GM12878 (cell line): ENCODE measurements around the gene KDM2A. TPM values are rescaled to one million over a fixed set of nuclear protein-coding genes. Genes with fewer than 3 reads are reported as not detected.

Experiments used
- ATAC-seq: fragments of 200-7000 bp; cut with Tn5 transposase; 3 replicates; pipeline ENCODE4 v1.9.1; 2020; ENCODE audit warnings: mild to moderate bottlenecking, moderate library complexity
- BruUV-seq: library from RNA; stranded (reverse); fragments of 400-500 nt; replicated peaks from 2 replicates; lab custom pipeline; 2021; lab: Mats Ljungman, UMichigan
- CTCF ChIA-PET: fragments of 300-600 bp; sonication (Branson Sonifier 250); formaldehyde crosslinking; extraction: SDS; loops from one replicate; lab custom pipeline; 2021; ENCODE audit warnings: inconsistent platforms; lab: Yijun Ruan, JAX
- POLR2A ChIA-PET: fragments of 350-600 bp; formaldehyde crosslinking; extraction: SDS; loops from one replicate; lab custom pipeline; 2021; ENCODE audit warnings: inconsistent platforms; lab: Charles Lee
- RAD21 ChIA-PET: fragments of 300-600 bp; sonication (Branson Sonifier 250); formaldehyde crosslinking; loops from one replicate; lab custom pipeline; 2023; ENCODE audit warnings: antibody characterized with exemption; ENCODE audit not compliant: unreplicated experiment; lab: Charles Lee
- SMC1A ChIA-PET: fragments of 300-600 bp; sonication (Branson Sonifier 250); formaldehyde crosslinking; loops from one replicate; lab custom pipeline; 2023; ENCODE audit not compliant: unreplicated experiment, uncharacterized antibody; lab: Charles Lee
- DNase-seq: peaks from one replicate; pipeline ENCODE4 v3.0.0-alpha.2; 2011; ENCODE audit warnings: low read depth, low spot score
- FAIRE-seq: peaks from 3 replicates; lab custom pipeline; 2011; peaks lifted over from hg19 to GRCh38; lab: Jason Lieb, UNC
- H2AFZ ChIP-seq: 2 replicates; pipeline ENCODE4 v1.6.0; 2011; ENCODE audit warnings: low read depth, low read length, control low read depth; ENCODE audit not compliant: control insufficient read depth
- H3K27ac ChIP-seq: 2 replicates; pipeline ENCODE4 v1.5.1; 2011; ENCODE audit warnings: control low read depth; ENCODE audit not compliant: control insufficient read depth, insufficient read depth
- H3K27me3 ChIP-seq, 2 experiments: replicated peaks in 1 of 2; 2 replicates each; pipeline versions ENCODE4 v1.6.0 to v1.6.1; 2011; ENCODE audit warnings: low read length in 1 of 2; ENCODE audit not compliant: control insufficient read depth in 2 of 2, insufficient read depth in 2 of 2
- H3K36me3 ChIP-seq, 2 experiments: 2 replicates each; pipeline ENCODE4 v1.5.1; 2011; ENCODE audit warnings: low read length in 1 of 2; ENCODE audit not compliant: control insufficient read depth in 2 of 2, insufficient read depth in 2 of 2
- H3K4me1 ChIP-seq: 2 replicates; pipeline ENCODE4 v1.6.1; 2011; ENCODE audit warnings: mild to moderate bottlenecking, low read length, moderate library complexity, mixed read lengths; ENCODE audit not compliant: control insufficient read depth, insufficient read depth
- H3K4me2 ChIP-seq: 2 replicates; pipeline ENCODE4 v1.6.0; 2011; ENCODE audit warnings: control low read depth; ENCODE audit not compliant: control insufficient read depth, insufficient read depth
- H3K4me3 ChIP-seq: fragments of 200-600 bp; sonication (generic); 2 replicates; pipeline ENCODE4 v1.5.1; 2016
- H3K79me2 ChIP-seq: 2 replicates; pipeline ENCODE4 v1.6.0; 2011; ENCODE audit warnings: low read length; ENCODE audit not compliant: control insufficient read depth, insufficient read depth
- H3K9ac ChIP-seq: 2 replicates; pipeline ENCODE4 v1.8.0; 2011; ENCODE audit warnings: low read length, control low read depth, mixed read lengths; ENCODE audit not compliant: control insufficient read depth, insufficient read depth
- H3K9me3 ChIP-seq: replicated peaks from 3 replicates; pipeline ENCODE4 v1.5.1; 2011; ENCODE audit warnings: mild to moderate bottlenecking, low read length; ENCODE audit not compliant: control insufficient read depth, insufficient read depth
- H4K20me1 ChIP-seq: 2 replicates; pipeline ENCODE4 v1.6.0; 2011; ENCODE audit not compliant: control insufficient read depth, insufficient read depth
- ATF2 ChIP-seq: IDR thresholded peaks from 2 replicates; pipeline ENCODE4 v1.6.1; 2012; ENCODE audit warnings: low read length, inconsistent platforms
- IRF3 ChIP-seq: fragments of 450-650 bp; IDR thresholded peaks from 2 replicates; pipeline ENCODE4 v1.6.1; 2014; ENCODE audit warnings: mild to moderate bottlenecking
- JUND ChIP-seq: IDR thresholded peaks from 2 replicates; pipeline ENCODE4 v1.6.1; 2012; ENCODE audit warnings: low read depth, mild to moderate bottlenecking, low read length, improper control_type of control experiment, moderate library complexity
- MLLT1 ChIP-seq: fragments of 450-650 bp; IDR thresholded peaks from 2 replicates; pipeline ENCODE4 v1.6.1; 2016; ENCODE audit warnings: mild to moderate bottlenecking
- MTA3 ChIP-seq: IDR thresholded peaks from 2 replicates; pipeline ENCODE4 v1.6.1; 2012; ENCODE audit warnings: low read length, inconsistent platforms, borderline replicate concordance
- NR2F1 ChIP-seq: fragments of 450-650 bp; conservative IDR thresholded peaks from 2 replicates; pipeline ENCODE4 v1.6.1; 2017; ENCODE audit warnings: mild to moderate bottlenecking
- RAD51 ChIP-seq: fragments of 450-650 bp; IDR thresholded peaks from 2 replicates; pipeline ENCODE4 v1.6.1; 2016; ENCODE audit warnings: moderate library complexity, mild to moderate bottlenecking, inconsistent platforms
- SIX5 ChIP-seq: IDR thresholded peaks from 2 replicates; pipeline ENCODE4 v1.6.1; 2011; ENCODE audit warnings: mild to moderate bottlenecking, low read depth, low read length, moderate library complexity; ENCODE audit not compliant: severe bottlenecking
- SMC3 ChIP-seq: IDR thresholded peaks from 2 replicates; pipeline ENCODE4 v1.6.1; 2011; ENCODE audit warnings: low read length, improper control_type of control experiment, borderline replicate concordance
- USF1 ChIP-seq: IDR thresholded peaks from 2 replicates; pipeline ENCODE4 v1.6.1; 2011; ENCODE audit warnings: borderline replicate concordance, low read depth, mild to moderate bottlenecking, moderate library complexity, mixed read lengths, low read length; ENCODE audit not compliant: insufficient read depth; ENCODE audit errors: extremely low read length
- YY1 ChIP-seq: IDR thresholded peaks from 2 replicates; pipeline ENCODE4 v1.6.1; 2011; ENCODE audit warnings: low read depth, mild to moderate bottlenecking, low read length
- ZNF687 ChIP-seq: fragments of 450-650 bp; IDR thresholded peaks from 2 replicates; pipeline ENCODE4 v1.6.1; 2017; ENCODE audit warnings: mild to moderate bottlenecking, moderate library complexity
- WGBS: methylation state at CpG from one replicate; pipeline ENCODE4 v1.1.6; 2016; ENCODE audit warnings: low lambda C conversion rate; ENCODE audit not compliant: insufficient replicate concordance, insufficient coverage; ENCODE audit errors: missing lambda C conversion rate; 5-methylcytosine and 5-hydroxymethylcytosine counted together
- in situ Hi-C: fragments of 300-500 bp; cut with MboI; formaldehyde crosslinking; loops from 9 replicates; pipeline ENCODE4 v1.14.3; 2018; ENCODE audit warnings: mixed read lengths
- intact Hi-C: fragments of 100-400 bp; cut with micrococcal nuclease; formaldehyde crosslinking; loops from one replicate; pipeline ENCODE4 v1.14.2; 2022; ENCODE audit not compliant: unreplicated experiment
- polyA plus RNA-seq, 11 experiments: library from polyadenylated mRNA; depleted of rRNA in 4 of 11; unstranded in 6 of 11; stranded (reverse) in 5 of 11; fragments of >200 nt; fragmentation: Nextera tagmentation in 4 of 11; fragmentation: Illumina TruSeq in 1 of 11; extraction: Ambion mirVana in 4 of 11; extraction: Trizol in 1 of 11; gene quantifications; 1 replicate in 1 of 11; 2 replicates in 10 of 11; pipeline versions ENCODE4 v1.2.1 to v1.2.3, GENCODE V29; 2011 to 2016; ENCODE audit warnings: inconsistent platforms in 2 of 11, missing spikeins in 2 of 11, low read depth in 1 of 11
- total RNA-seq, 4 experiments: library from RNA; depleted of rRNA in 3 of 4; stranded (reverse); fragments of >200 nt in 3 of 4; fragmentation: Illumina TruSeq in 1 of 4; extraction: Trizol in 1 of 4; gene quantifications; 2 replicates each; pipeline versions ENCODE4 v1.2.1 to v1.2.3, GENCODE V29; 2013 to 2021

KDM2A gene
- total and polyA plus RNA-seq, 10 of the 15 experiments (the other 5 are each of a cell fraction or from before 2014, with no cell fraction given), result 10.5 to 69.3 (median 41.6) TPM

GRCh38 chr11:67288198-67288451 is 169.1 kb downstream of the KDM2A start:
- no peaks in the 10 kb centered on the region for H3K27me3 ChIP-seq
- peak overlapping the region; percentile 96 for H3K9ac ChIP-seq
- H3K27ac ChIP-seq, result peak overlapping the region; percentile 99
- ChIA-PET RAD21 (interaction anchor here (0.7 to 4.0 kb wide), 10 partner anchors 11 to 93 kb away, joined by 3 to 28 read pairs (median 7); partner anchors contain the start of gene GRK2), POLR2A (interaction anchor here (0.6 to 3.3 kb wide), 12 partner anchors 11 to 169 kb away, joined by 3 to 46 read pairs (median 6); partner anchors contain the start of genes GRK2 and KDM2A), CTCF (interaction anchor here (1.0 to 3.1 kb wide), 10 partner anchors 11 to 93 kb away, joined by 3 to 18 read pairs (median 8); partner anchors contain the start of genes GRK2 and SSH3), SMC1A (interaction anchor here (0.7 to 3.6 kb wide), 8 partner anchors 9 to 94 kb away, joined by 3 to 35 read pairs (median 5); partner anchors contain the start of gene POLD4)
- no peaks in the 10 kb centered on the region for H4K20me1 ChIP-seq
- in situ Hi-C loops, result no loop called here
- peaks cover 19% of the 10 kb centered on the region for H3K79me2 ChIP-seq
- no peak for DNase-seq
- TSS peak; percentile 95 for BruUV-seq
- peak overlapping the region; percentile 94 for H3K4me2 ChIP-seq
- no peak for FAIRE-seq
- intact Hi-C loops, result loop anchor here (1.0 kb wide), 3 partner anchors 11 to 29 kb away; no protein-coding TSS in a partner anchor
- peaks cover 17 to 40% of the 10 kb centered on the region in 2 experiments; a peak in 3 of 4 replicates for H3K36me3 ChIP-seq
- peak overlapping the region; percentile 97 for H3K4me3 ChIP-seq
- 17% methylated on average over 4 of the region's 4 CpGs for WGBS
- no peak for ATAC-seq
- H3K9me3 ChIP-seq, result no peaks in the 10 kb centered on the region
- H2AFZ ChIP-seq, result peak overlapping the region; percentile 68
- peaks cover 26% of the 10 kb centered on the region for H3K4me1 ChIP-seq
- TF ChIP-seq ZNF687, result peak; percentile 98
- TF ChIP-seq MLLT1, result 0 out of 2 replicates have a peak, but pooled peaks have one; percentile 19
- peak; percentile 46 for TF ChIP-seq USF1
- no peak for TF ChIP-seq JUND
- peak; percentile 65 for TF ChIP-seq RAD51
- 0 out of 2 replicates have a peak, but pooled peaks have one; percentile 16 for TF ChIP-seq NR2F1
- TF ChIP-seq ATF2, result 0 out of 2 replicates have a peak, but pooled peaks have one; percentile 4
- no peak for TF ChIP-seq SIX5
- TF ChIP-seq YY1, result no peak; the same call in 1 of the 2 replicates
- TF ChIP-seq MTA3, result peak; percentile 89; the same call in 1 of the 2 replicates
- no peak for TF ChIP-seq IRF3
- no peak for TF ChIP-seq SMC3
